HEK293T (cell line): ENCODE results near the gene HOXD12.

ENCODE experiments used
- BHLHE40 ChIP-seq: fragments of 450-650 bp; IDR thresholded peaks from 2 replicates; pipeline ENCODE4 v1.6.1; 2016; ENCODE audit warnings: mild to moderate bottlenecking, moderate library complexity, borderline replicate concordance
- FOXK2 ChIP-seq: fragments of 450-650 bp; IDR thresholded peaks from 2 replicates; pipeline ENCODE4 v1.6.1; 2016; ENCODE audit warnings: mild to moderate bottlenecking
- FOXM1 ChIP-seq: fragments of 450-650 bp; IDR thresholded peaks from 2 replicates; pipeline ENCODE4 v1.6.1; 2017; ENCODE audit warnings: mild to moderate bottlenecking, borderline replicate concordance
- LEF1 ChIP-seq: fragments of 450-650 bp; IDR thresholded peaks from 2 replicates; pipeline ENCODE4 v1.6.1; 2017; ENCODE audit warnings: mild to moderate bottlenecking, borderline replicate concordance
- SP1 ChIP-seq: fragments of 450-650 bp; IDR thresholded peaks from 2 replicates; pipeline ENCODE4 v1.6.1; 2017
- SUZ12 ChIP-seq: fragments of 450-650 bp; IDR thresholded peaks from 2 replicates; pipeline ENCODE4 v1.6.1; 2016; ENCODE audit warnings: mild to moderate bottlenecking

- TF ChIP-seq FOXM1: peak; percentile 54; the same call in 1 of the 2 replicates
- TF ChIP-seq SP1: no peak
- TF ChIP-seq SUZ12: no peak
- TF ChIP-seq FOXK2: no peak
- TF ChIP-seq LEF1: peak; percentile 90; the same call in 1 of the 2 replicates
- TF ChIP-seq BHLHE40: no peak; the same call in 1 of the 2 replicates
These were observed 7.3 kb downstream of the HOXD12 start, which contains the start of gene HOXD11 for GRCh38 chr2:176106581-176107539.
